ENCODE data around the gene CDCA7L.
"Not testable (repeated sequence)": the region's sequence is repeated elsewhere in the genome, so short reads cannot be mapped to it uniquely, and the experiment has no call there.

CDCA7L gene

DNA sequence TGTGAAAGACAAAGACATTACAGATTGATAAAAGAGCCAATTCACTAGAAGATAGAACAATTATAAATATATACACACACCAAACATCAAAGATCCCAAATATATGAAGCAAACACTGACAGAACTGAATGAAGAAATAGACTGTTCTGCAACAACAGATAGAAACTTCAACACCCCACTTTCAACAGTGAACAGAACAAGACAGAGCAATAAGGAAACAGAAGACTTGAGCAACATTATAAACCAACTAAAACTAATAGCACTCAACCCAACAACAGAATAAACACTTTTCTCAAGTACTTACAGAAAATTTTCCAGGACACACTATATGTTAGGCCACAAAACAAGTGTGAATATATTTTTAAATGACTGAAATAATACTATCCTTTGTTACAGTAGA, 10.9 kb downstream of the CDCA7L start:
- no peak for TF ChIP-seq GABPA (IDR thresholded peaks at IDR 0.05; ENCODE audit: low read depth)
- TF ChIP-seq SPI1 (IDR thresholded peaks at IDR 0.05; ENCODE audit: borderline replicate concordance, low read depth) = no peak
- DNase-seq (ENCODE audit: low read depth in 1 of 2, low spot score in 1 of 2) = peak; percentile 14 to 62
- H3K4me3 ChIP-seq (replicated peaks; ENCODE audit: insufficient read depth, low read length) = no peak overlapping the region
- H3K27me3 ChIP-seq (ENCODE audit: insufficient read depth, poor library complexity, severe bottlenecking) = no peaks in the 10 kb centered on the region
- peak overlapping the region; percentile 71 for H3K27ac ChIP-seq (replicated peaks)

DNA sequence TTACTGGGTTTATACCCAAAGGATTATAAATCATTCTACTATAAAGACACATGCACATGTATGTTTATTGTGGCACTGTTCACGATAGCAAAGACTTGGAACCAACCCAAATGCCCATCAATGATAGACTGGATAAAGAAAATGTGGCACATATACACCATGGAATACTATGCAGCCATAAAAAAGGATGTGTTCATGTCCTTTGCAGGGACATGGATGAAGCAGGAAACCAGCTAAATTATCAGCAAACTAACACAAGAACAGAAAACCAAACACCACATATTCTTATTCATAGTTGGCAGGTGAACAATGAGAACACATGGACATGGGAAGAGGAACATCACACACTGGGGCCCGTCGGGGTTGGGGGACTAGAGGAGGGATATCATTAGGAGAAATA, 12.4 kb downstream of the CDCA7L start:
- H3K27me3 ChIP-seq (ENCODE audit: insufficient read depth, poor library complexity, severe bottlenecking); H3K4me3 ChIP-seq (replicated peaks; ENCODE audit: insufficient read depth, low read length); DNase-seq (ENCODE audit: low read depth in 1 of 2, low spot score in 1 of 2); H3K27ac ChIP-seq (replicated peaks): not testable (repeated sequence)

DNA sequence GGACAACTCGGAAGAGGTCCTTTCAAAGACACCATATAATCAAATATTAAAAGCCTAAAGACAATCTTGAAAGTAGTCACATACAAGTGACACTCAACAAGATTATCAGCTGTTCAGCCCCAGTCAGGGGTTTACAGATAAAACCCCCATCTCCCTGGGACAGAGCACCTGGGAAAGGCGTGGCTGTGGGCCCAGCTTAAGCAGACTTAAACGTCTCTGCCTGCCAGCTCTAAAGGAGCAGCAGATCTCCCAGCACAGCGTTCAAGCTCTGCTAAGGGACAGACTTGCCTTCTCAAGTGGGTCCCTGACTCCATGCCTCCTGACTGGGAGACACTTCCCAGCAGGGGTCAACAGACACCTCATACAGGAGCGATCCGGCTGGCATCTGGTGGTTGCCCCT, 18.0 kb downstream of the CDCA7L start:
- TF ChIP-seq SPI1 (IDR thresholded peaks at IDR 0.05; ENCODE audit: borderline replicate concordance, low read depth) (no peak), GABPA (IDR thresholded peaks at IDR 0.05; ENCODE audit: low read depth) (no peak), POLR2AphosphoS5 (IDR thresholded peaks at IDR 0.05; ENCODE audit: low read depth) (no peak)
- TF ChIP-seq, protein P1, sequence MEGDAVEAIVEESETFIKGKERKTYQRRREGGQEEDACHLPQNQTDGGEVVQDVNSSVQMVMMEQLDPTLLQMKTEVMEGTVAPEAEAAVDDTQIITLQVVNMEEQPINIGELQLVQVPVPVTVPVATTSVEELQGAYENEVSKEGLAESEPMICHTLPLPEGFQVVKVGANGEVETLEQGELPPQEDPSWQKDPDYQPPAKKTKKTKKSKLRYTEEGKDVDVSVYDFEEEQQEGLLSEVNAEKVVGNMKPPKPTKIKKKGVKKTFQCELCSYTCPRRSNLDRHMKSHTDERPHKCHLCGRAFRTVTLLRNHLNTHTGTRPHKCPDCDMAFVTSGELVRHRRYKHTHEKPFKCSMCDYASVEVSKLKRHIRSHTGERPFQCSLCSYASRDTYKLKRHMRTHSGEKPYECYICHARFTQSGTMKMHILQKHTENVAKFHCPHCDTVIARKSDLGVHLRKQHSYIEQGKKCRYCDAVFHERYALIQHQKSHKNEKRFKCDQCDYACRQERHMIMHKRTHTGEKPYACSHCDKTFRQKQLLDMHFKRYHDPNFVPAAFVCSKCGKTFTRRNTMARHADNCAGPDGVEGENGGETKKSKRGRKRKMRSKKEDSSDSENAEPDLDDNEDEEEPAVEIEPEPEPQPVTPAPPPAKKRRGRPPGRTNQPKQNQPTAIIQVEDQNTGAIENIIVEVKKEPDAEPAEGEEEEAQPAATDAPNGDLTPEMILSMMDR (IDR thresholded peaks at IDR 0.05; ENCODE audit: insufficient read depth, low read length) = no peak
- TF ChIP-seq, protein P2, sequence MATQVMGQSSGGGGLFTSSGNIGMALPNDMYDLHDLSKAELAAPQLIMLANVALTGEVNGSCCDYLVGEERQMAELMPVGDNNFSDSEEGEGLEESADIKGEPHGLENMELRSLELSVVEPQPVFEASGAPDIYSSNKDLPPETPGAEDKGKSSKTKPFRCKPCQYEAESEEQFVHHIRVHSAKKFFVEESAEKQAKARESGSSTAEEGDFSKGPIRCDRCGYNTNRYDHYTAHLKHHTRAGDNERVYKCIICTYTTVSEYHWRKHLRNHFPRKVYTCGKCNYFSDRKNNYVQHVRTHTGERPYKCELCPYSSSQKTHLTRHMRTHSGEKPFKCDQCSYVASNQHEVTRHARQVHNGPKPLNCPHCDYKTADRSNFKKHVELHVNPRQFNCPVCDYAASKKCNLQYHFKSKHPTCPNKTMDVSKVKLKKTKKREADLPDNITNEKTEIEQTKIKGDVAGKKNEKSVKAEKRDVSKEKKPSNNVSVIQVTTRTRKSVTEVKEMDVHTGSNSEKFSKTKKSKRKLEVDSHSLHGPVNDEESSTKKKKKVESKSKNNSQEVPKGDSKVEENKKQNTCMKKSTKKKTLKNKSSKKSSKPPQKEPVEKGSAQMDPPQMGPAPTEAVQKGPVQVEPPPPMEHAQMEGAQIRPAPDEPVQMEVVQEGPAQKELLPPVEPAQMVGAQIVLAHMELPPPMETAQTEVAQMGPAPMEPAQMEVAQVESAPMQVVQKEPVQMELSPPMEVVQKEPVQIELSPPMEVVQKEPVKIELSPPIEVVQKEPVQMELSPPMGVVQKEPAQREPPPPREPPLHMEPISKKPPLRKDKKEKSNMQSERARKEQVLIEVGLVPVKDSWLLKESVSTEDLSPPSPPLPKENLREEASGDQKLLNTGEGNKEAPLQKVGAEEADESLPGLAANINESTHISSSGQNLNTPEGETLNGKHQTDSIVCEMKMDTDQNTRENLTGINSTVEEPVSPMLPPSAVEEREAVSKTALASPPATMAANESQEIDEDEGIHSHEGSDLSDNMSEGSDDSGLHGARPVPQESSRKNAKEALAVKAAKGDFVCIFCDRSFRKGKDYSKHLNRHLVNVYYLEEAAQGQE (IDR thresholded peaks at IDR 0.05; ENCODE audit: insufficient replicate concordance, low read depth) = no peak
- Histone ChIP-seq H3K4me3 (replicated peaks; ENCODE audit: insufficient read depth, low read length) (no peak overlapping the region), H3K27ac (replicated peaks) (no peak overlapping the region), H3K27me3 (ENCODE audit: insufficient read depth, poor library complexity, severe bottlenecking) (no peaks in the 10 kb centered on the region)
- no peak for DNase-seq (ENCODE audit: low read depth in 1 of 2, low spot score in 1 of 2)

DNA sequence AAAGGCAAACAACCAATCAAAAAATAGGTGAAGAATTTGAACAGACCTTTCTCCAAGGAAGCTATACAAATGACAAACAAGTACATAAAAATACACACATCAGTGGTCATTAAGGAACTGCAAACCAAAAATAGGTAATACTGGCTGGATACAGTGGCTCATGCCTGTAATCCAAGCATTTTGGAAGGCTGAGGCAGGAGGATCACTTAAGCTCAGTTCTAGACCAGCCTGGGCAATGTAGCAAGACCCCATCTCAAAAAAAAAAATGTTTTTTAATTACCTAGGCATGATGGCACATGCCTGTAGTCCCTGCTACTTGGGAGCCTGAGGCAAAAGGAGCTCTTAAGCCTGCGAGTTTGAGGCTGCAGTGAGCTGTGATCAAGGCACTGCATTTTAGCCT, 19.3 kb downstream of the CDCA7L start:
- TF ChIP-seq, protein P1 (IDR thresholded peaks at IDR 0.05; ENCODE audit: insufficient read depth, low read length) = no peak
- TF ChIP-seq POLR2AphosphoS5 (IDR thresholded peaks at IDR 0.05; ENCODE audit: low read depth) (no peak), GABPA (IDR thresholded peaks at IDR 0.05; ENCODE audit: low read depth) (no peak), SPI1 (IDR thresholded peaks at IDR 0.05; ENCODE audit: borderline replicate concordance, low read depth) (no peak)
- TF ChIP-seq, protein P2 (IDR thresholded peaks at IDR 0.05; ENCODE audit: insufficient replicate concordance, low read depth) = no peak
- Histone ChIP-seq H3K4me3 (replicated peaks; ENCODE audit: insufficient read depth, low read length) (no peak overlapping the region), H3K27ac (replicated peaks) (no peak overlapping the region), H3K27me3 (ENCODE audit: insufficient read depth, poor library complexity, severe bottlenecking) (no peaks in the 10 kb centered on the region)
- DNase-seq (ENCODE audit: low read depth in 1 of 2, low spot score in 1 of 2) = no peak

DNA sequence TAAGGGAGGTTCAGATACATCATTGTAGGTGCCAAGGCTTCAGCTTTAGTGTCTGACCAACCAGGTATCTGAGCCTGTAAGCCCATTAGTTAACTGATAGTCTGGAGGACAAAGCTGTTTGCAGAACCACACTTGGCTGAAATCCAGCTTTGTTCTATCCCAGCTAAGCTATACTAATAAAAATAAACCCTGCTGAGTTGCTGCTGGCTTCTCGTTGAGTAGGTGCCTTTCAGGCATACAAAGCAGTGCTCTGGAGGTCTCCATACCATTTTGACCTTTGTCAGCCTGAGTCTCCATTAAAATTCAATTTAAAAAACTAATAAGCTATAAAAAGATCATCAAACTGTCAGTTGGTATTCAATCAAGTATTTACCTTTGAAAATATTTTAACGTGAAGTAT, 22.0 kb downstream of the CDCA7L start:
- Histone ChIP-seq H3K27me3 (ENCODE audit: insufficient read depth, poor library complexity, severe bottlenecking) (no peaks in the 10 kb centered on the region), H3K4me3 (replicated peaks; ENCODE audit: insufficient read depth, low read length) (no peak overlapping the region), H3K27ac (replicated peaks) (no peak overlapping the region)
- TF ChIP-seq GABPA (IDR thresholded peaks at IDR 0.05; ENCODE audit: low read depth) (no peak), POLR2AphosphoS5 (IDR thresholded peaks at IDR 0.05; ENCODE audit: low read depth) (no peak), SPI1 (IDR thresholded peaks at IDR 0.05; ENCODE audit: borderline replicate concordance, low read depth) (no peak)
- TF ChIP-seq, protein P2 (IDR thresholded peaks at IDR 0.05; ENCODE audit: insufficient replicate concordance, low read depth) = no peak
- TF ChIP-seq, protein P1 (IDR thresholded peaks at IDR 0.05; ENCODE audit: insufficient read depth, low read length) = no peak
- no peak for DNase-seq (ENCODE audit: low read depth in 1 of 2, low spot score in 1 of 2)
